Measurements from ENCODE around the gene TTLL8. TPM values are rescaled to one million over a fixed set of nuclear protein-coding genes. Genes with fewer than 3 reads are reported as not detected.

Gene TTLL8
- total and polyA plus RNA-seq, 4 donors: not detected

GRCh38 chr22:50022171-50022819, 35.8 kb downstream of the TTLL8 start:
- Histone ChIP-seq H3K27me3 (ENCODE audit: control insufficient read depth in 4 of 4, insufficient read depth in 4 of 4, low read length in 3 of 4) (peaks cover 0 to 2% (median 0%) of the 10 kb centered on the region in 4 donors), H3K4me1 (ENCODE audit: control insufficient read depth in 4 of 4, insufficient read depth in 4 of 4, low read length in 3 of 4) (no peaks in the 10 kb centered on the region), H3K9ac (ENCODE audit: low read depth in 1 of 2, low read length in 2 of 2) (no peak overlapping the region), H3K27ac (ENCODE audit: low read depth in 1 of 2, low read length in 2 of 2) (no peak overlapping the region), H3K36me3 (ENCODE audit: control insufficient read depth in 4 of 4, insufficient read depth in 3 of 4, low read depth in 1 of 4, low read length in 3 of 4) (no peaks in the 10 kb centered on the region), H3K4me3 (ENCODE audit: low read depth in 1 of 3, low read length in 3 of 3) (no peak overlapping the region), H3K9me3 (ENCODE audit: control insufficient read depth in 4 of 4, low read length in 3 of 4) (no peaks in the 10 kb centered on the region)
- DNase-seq (ENCODE audit: low spot score): no peak
- TF ChIP-seq YY1 (IDR thresholded peaks at IDR 0.05): no peak
- TF ChIP-seq RAD21 (IDR thresholded peaks at IDR 0.05): no peak
- no peak for TF ChIP-seq SP1 (IDR thresholded peaks at IDR 0.05)
- TF ChIP-seq ZBTB33 (IDR thresholded peaks at IDR 0.05): no peak
- no peak for TF ChIP-seq NR2F2 (IDR thresholded peaks at IDR 0.05)
- TF ChIP-seq TAF1 (conservative IDR thresholded peaks at IDR 0.05): no peak
- TF ChIP-seq EGR1 (IDR thresholded peaks at IDR 0.05; ENCODE audit: low read depth in 2 of 2): no peak
- no peak for TF ChIP-seq GABPA (IDR thresholded peaks at IDR 0.05 in 1 of 2, conservative IDR thresholded peaks at IDR 0.05 in 1 of 2)
- TF ChIP-seq HNF4A (conservative IDR thresholded peaks at IDR 0.05): no peak
- no peak for TF ChIP-seq MAX (IDR thresholded peaks at IDR 0.05)
- no peak for TF ChIP-seq CTCF (IDR thresholded peaks at IDR 0.05; ENCODE audit: low read depth, low read length, missing input control)
- TF ChIP-seq JUND (IDR thresholded peaks at IDR 0.05): no peak
- no peak for TF ChIP-seq REST (IDR thresholded peaks at IDR 0.05)
- no peak for TF ChIP-seq HNF4G (IDR thresholded peaks at IDR 0.05)
- no peak for TF ChIP-seq FOXA2 (IDR thresholded peaks at IDR 0.05)
- TF ChIP-seq ATF3 (IDR thresholded peaks at IDR 0.05): no peak
- 92% methylated on average over 14 of the region's 14 CpGs for WGBS
